ENCODE data around the gene TMEM185B. TPM values are rescaled to one million over a fixed set of nuclear protein-coding genes. Genes with fewer than 3 reads are reported as not detected.

The TMEM185B gene
- total RNA-seq, 1 donor from 2014 or later: 27.9 TPM

DNA sequence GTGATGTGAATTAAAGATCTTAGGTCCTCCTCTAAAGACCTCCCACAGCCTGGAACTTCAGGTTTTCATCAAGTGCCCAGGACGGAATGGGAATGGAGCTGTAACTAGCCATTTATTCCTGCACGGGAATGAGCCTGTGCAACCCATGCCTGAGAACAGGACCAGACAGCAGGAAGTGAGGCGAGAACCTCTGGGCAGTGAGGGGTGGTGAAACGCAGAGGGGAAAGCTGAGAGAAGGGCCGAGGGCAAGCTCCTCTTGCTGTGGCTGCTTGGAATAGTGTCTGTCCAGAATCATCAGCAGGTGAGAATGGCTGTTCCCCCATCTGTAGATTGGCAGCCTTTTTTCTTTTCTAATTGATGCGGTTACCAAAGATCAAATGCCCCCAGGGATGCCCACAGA lies 24.7 kb upstream of the TMEM185B start:
- peaks cover 11% of the 10 kb centered on the region for H3K4me1 Mint-ChIP-seq (ENCODE audit: low read depth, unreplicated experiment)
- Histone ChIP-seq H3K9ac (ENCODE audit: low read length) (no peak overlapping the region), H3K9me3 (ENCODE audit: insufficient read depth, low read depth, low read length) (no peaks in the 10 kb centered on the region), H3K79me2 (ENCODE audit: insufficient read depth, low read length) (peaks cover under 1% of the 10 kb centered on the region), H3K27me3 (ENCODE audit: insufficient read depth, low read length) (peaks cover 3% of the 10 kb centered on the region), H3K4me2 (ENCODE audit: low read length) (no peak overlapping the region), H3K36me3 (ENCODE audit: insufficient read depth, low read length) (no peaks in the 10 kb centered on the region), H3K27ac (ENCODE audit: low read depth, low read length) (no peak overlapping the region), H4K20me1 (ENCODE audit: insufficient read depth, low read length) (no peaks in the 10 kb centered on the region), H3K4me1 (ENCODE audit: insufficient read depth, low read length) (peaks cover 9% of the 10 kb centered on the region), H3K4me3 (ENCODE audit: insufficient read depth, low read depth, low read length) (no peak overlapping the region), H2AFZ (ENCODE audit: low read depth, low read length) (no peak overlapping the region)
- H3K36me3 Mint-ChIP-seq (ENCODE audit: low read depth, unreplicated experiment): no peaks in the 10 kb centered on the region
- FAIRE-seq (no peak), DNase-seq (ENCODE audit: low read depth) (no peak)
- H3K4me3 Mint-ChIP-seq (ENCODE audit: unreplicated experiment): no peak overlapping the region
- H3K27ac Mint-ChIP-seq (ENCODE audit: unreplicated experiment): no peak overlapping the region
- peaks cover 32% of the 10 kb centered on the region for H3K27me3 Mint-ChIP-seq (ENCODE audit: low read depth, unreplicated experiment)
- no peaks in the 10 kb centered on the region for H3K9me3 Mint-ChIP-seq (ENCODE audit: unreplicated experiment)
- TF ChIP-seq EZH2 (IDR thresholded peaks at IDR 0.05; ENCODE audit: insufficient read depth, low read length) (no peak), CTCF (IDR thresholded peaks at IDR 0.05; ENCODE audit: insufficient read depth, low read depth, low read length) (no peak)

GRCh38 chr2:120246546-120247300 lies 23.5 kb upstream of the TMEM185B start:
- H3K4me2 ChIP-seq (ENCODE audit: low read length): no peak overlapping the region
- H3K27ac Mint-ChIP-seq (ENCODE audit: unreplicated experiment): no peak overlapping the region
- FAIRE-seq (no peak), DNase-seq (ENCODE audit: low read depth) (no peak)
- H3K36me3 ChIP-seq (ENCODE audit: insufficient read depth, low read length): no peaks in the 10 kb centered on the region
- H3K27me3 Mint-ChIP-seq (ENCODE audit: low read depth, unreplicated experiment): peaks cover 32% of the 10 kb centered on the region
- no peak overlapping the region for H2AFZ ChIP-seq (ENCODE audit: low read depth, low read length)
- no peaks in the 10 kb centered on the region for H3K9me3 ChIP-seq (ENCODE audit: insufficient read depth, low read depth, low read length)
- peaks cover 6% of the 10 kb centered on the region for H3K4me1 ChIP-seq (ENCODE audit: insufficient read depth, low read length)
- H3K9ac ChIP-seq (ENCODE audit: low read length): no peak overlapping the region
- H3K9me3 Mint-ChIP-seq (ENCODE audit: unreplicated experiment): no peaks in the 10 kb centered on the region
- H4K20me1 ChIP-seq (ENCODE audit: insufficient read depth, low read length): no peaks in the 10 kb centered on the region
- peaks cover 3% of the 10 kb centered on the region for H3K27me3 ChIP-seq (ENCODE audit: insufficient read depth, low read length)
- H3K27ac ChIP-seq (ENCODE audit: low read depth, low read length): no peak overlapping the region
- H3K4me1 Mint-ChIP-seq (ENCODE audit: low read depth, unreplicated experiment): peaks cover 11% of the 10 kb centered on the region
- no peak overlapping the region for H3K4me3 Mint-ChIP-seq (ENCODE audit: unreplicated experiment)
- H3K79me2 ChIP-seq (ENCODE audit: insufficient read depth, low read length): no peaks in the 10 kb centered on the region
- TF ChIP-seq EZH2 (IDR thresholded peaks at IDR 0.05; ENCODE audit: insufficient read depth, low read length): no peak
- TF ChIP-seq CTCF (IDR thresholded peaks at IDR 0.05; ENCODE audit: insufficient read depth, low read depth, low read length): no peak
- H3K36me3 Mint-ChIP-seq (ENCODE audit: low read depth, unreplicated experiment): no peaks in the 10 kb centered on the region
- H3K4me3 ChIP-seq (ENCODE audit: insufficient read depth, low read depth, low read length): no peak overlapping the region

Measured in astrocyte (in vitro differentiated cells and primary cell).